ENCODE measurements around the gene VPS37D.

DNA sequence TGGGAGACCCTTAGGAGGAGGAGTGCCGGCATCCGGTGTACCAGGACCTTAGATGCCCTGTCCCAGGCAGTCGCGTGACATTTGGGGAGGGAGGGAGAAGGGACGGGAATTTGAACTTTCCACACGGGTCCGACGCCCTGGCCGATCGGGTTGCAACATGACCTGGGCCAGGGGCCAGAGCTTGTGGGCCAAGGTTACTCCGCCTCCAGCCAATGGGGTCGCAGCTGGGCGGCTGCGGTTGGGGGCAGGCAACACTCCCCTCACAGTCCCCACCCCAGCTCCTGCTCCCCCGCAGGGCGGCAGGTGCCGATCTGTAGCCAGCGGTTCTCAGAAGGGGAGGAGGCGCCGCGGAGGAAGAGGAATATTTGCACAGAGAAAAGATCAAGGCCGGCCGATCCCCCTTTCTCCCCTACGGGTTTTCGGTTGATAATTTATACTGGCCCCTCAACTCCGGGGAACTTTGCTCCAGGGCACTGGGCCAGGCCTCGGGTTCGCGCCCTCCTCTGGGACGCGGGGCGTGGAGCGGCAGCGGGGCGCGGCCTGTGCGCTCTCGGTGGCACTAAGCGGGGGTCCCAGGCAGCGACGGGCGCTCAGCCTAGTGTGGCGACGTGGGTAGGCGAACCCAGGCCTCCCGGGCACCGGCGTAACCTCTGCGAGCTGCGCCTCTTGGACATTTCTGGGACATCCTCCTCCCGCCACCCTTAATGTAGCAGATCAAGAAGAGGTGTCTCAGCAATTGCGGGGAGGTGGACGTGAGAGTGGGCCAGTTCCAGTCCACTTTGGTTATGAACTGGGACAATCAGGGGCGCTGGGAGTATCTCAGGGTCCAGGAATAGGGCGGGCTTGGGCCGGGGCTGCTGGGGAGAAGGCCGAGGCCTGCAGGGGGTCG is 44.5 kb upstream of the VPS37D start:
- TF ChIP-seq, protein P1, sequence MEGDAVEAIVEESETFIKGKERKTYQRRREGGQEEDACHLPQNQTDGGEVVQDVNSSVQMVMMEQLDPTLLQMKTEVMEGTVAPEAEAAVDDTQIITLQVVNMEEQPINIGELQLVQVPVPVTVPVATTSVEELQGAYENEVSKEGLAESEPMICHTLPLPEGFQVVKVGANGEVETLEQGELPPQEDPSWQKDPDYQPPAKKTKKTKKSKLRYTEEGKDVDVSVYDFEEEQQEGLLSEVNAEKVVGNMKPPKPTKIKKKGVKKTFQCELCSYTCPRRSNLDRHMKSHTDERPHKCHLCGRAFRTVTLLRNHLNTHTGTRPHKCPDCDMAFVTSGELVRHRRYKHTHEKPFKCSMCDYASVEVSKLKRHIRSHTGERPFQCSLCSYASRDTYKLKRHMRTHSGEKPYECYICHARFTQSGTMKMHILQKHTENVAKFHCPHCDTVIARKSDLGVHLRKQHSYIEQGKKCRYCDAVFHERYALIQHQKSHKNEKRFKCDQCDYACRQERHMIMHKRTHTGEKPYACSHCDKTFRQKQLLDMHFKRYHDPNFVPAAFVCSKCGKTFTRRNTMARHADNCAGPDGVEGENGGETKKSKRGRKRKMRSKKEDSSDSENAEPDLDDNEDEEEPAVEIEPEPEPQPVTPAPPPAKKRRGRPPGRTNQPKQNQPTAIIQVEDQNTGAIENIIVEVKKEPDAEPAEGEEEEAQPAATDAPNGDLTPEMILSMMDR (IDR thresholded peaks at IDR 0.05): no peak
- TF ChIP-seq POLR2A (IDR thresholded peaks at IDR 0.05): no peak
